ENCODE data around the gene SOX18.

Gene SOX18

GRCh38 chr20:64049060-64049877 is at the start of gene SOX18:
TSS of gene SOX18 (minus strand) at chr20:64049639. CDS start at chr20:64049516, 123 bp downstream.
- Histone ChIP-seq H3K9ac (ENCODE audit: low read length in 5 of 5) (peak within 1 kb of the TSS in 3 of 5 donors; percentile 1 to 69 (median 43)), H3K9me3 (ENCODE audit: control insufficient read depth in 5 of 5, low read length in 5 of 5) (no peaks in the 10 kb centered on the region), H3K4me3 (ENCODE audit: low read depth in 1 of 5, low read length in 5 of 5) (peak within 1 kb of the TSS in 3 of 5 donors; percentile 58 to 76 (median 67)), H3K36me3 (ENCODE audit: control insufficient read depth in 5 of 5, insufficient read depth in 5 of 5, low read length in 5 of 5) (peaks cover 0 to 6% (median 3%) of the 10 kb centered on the region in 5 donors), H3K27ac (ENCODE audit: low read depth, low read length) (peak within 1 kb of the TSS; percentile 82), H3K4me1 (ENCODE audit: control insufficient read depth in 5 of 5, insufficient read depth in 5 of 5, low read length in 5 of 5) (peaks cover 0 to 64% (median 15%) of the 10 kb centered on the region in 5 donors), H3K27me3 (ENCODE audit: control insufficient read depth in 5 of 5, insufficient read depth in 4 of 5, low read length in 5 of 5) (peaks cover 43 to 64% (median 55%) of the 10 kb centered on the region in 5 donors)

- Histone ChIP-seq H3K4me3 (ENCODE audit: low read depth in 1 of 5, low read length in 5 of 5) (no peak overlapping the region), H3K27me3 (ENCODE audit: control insufficient read depth in 5 of 5, insufficient read depth in 4 of 5, low read length in 5 of 5) (peaks cover 5 to 29% (median 22%) of the 10 kb centered on the region in 5 donors), H3K27ac (ENCODE audit: low read depth, low read length) (no peak overlapping the region), H3K9me3 (ENCODE audit: control insufficient read depth in 5 of 5, low read length in 5 of 5) (no peaks in the 10 kb centered on the region), H3K9ac (ENCODE audit: low read length in 5 of 5) (no peak overlapping the region), H3K4me1 (ENCODE audit: control insufficient read depth in 5 of 5, insufficient read depth in 5 of 5, low read length in 5 of 5) (peaks cover 0 to 11% (median 7%) of the 10 kb centered on the region in 5 donors), H3K36me3 (ENCODE audit: control insufficient read depth in 5 of 5, insufficient read depth in 5 of 5, low read length in 5 of 5) (peaks cover 0 to 17% (median 11%) of the 10 kb centered on the region in 5 donors)
Measured at GRCh38 chr20:64098471-64099013, 49.1 kb upstream of the SOX18 start.

GRCh38 chr20:64096535-64096934 is 47.1 kb upstream of the SOX18 start:
- H3K36me3 ChIP-seq (ENCODE audit: control insufficient read depth in 5 of 5, insufficient read depth in 5 of 5, low read length in 5 of 5), result peaks cover 0 to 17% (median 11%) of the 10 kb centered on the region in 5 donors
- H3K27me3 ChIP-seq (ENCODE audit: control insufficient read depth in 5 of 5, insufficient read depth in 4 of 5, low read length in 5 of 5), result peaks cover 1 to 27% (median 14%) of the 10 kb centered on the region in 5 donors
- no peaks in the 10 kb centered on the region for H3K9me3 ChIP-seq (ENCODE audit: control insufficient read depth in 5 of 5, low read length in 5 of 5)
- H3K4me1 ChIP-seq (ENCODE audit: control insufficient read depth in 5 of 5, insufficient read depth in 5 of 5, low read length in 5 of 5), result peaks cover 0 to under 1% (median 0%) of the 10 kb centered on the region in 5 donors
- no peak overlapping the region for H3K4me3 ChIP-seq (ENCODE audit: low read depth in 1 of 5, low read length in 5 of 5)
- H3K9ac ChIP-seq (ENCODE audit: low read length in 5 of 5), result no peak overlapping the region
- H3K27ac ChIP-seq (ENCODE audit: low read depth, low read length), result no peak overlapping the region

GRCh38 chr20:64095927-64096326 is 46.5 kb upstream of the SOX18 start:
- Histone ChIP-seq H3K9ac (ENCODE audit: low read length in 5 of 5) (no peak overlapping the region), H3K9me3 (ENCODE audit: control insufficient read depth in 5 of 5, low read length in 5 of 5) (no peaks in the 10 kb centered on the region), H3K27me3 (ENCODE audit: control insufficient read depth in 5 of 5, insufficient read depth in 4 of 5, low read length in 5 of 5) (peaks cover 0 to 21% (median 10%) of the 10 kb centered on the region in 5 donors), H3K4me3 (ENCODE audit: low read depth in 1 of 5, low read length in 5 of 5) (no peak overlapping the region), H3K27ac (ENCODE audit: low read depth, low read length) (no peak overlapping the region), H3K36me3 (ENCODE audit: control insufficient read depth in 5 of 5, insufficient read depth in 5 of 5, low read length in 5 of 5) (peaks cover 0 to 17% (median 11%) of the 10 kb centered on the region in 5 donors), H3K4me1 (ENCODE audit: control insufficient read depth in 5 of 5, insufficient read depth in 5 of 5, low read length in 5 of 5) (no peaks in the 10 kb centered on the region)

- no peaks in the 10 kb centered on the region for H3K9me3 ChIP-seq (ENCODE audit: control insufficient read depth in 5 of 5, low read length in 5 of 5)
Measured at GRCh38 chr20:64095455-64095854, 46.0 kb upstream of the SOX18 start.

GRCh38 chr20:64093013-64093503 is 43.6 kb upstream of the SOX18 start:
- Histone ChIP-seq H3K36me3 (ENCODE audit: control insufficient read depth in 5 of 5, insufficient read depth in 5 of 5, low read length in 5 of 5) (peaks cover 0 to 6% (median 2%) of the 10 kb centered on the region in 5 donors), H3K9me3 (ENCODE audit: control insufficient read depth in 5 of 5, low read length in 5 of 5) (no peaks in the 10 kb centered on the region), H3K9ac (ENCODE audit: low read length in 5 of 5) (no peak overlapping the region), H3K27me3 (ENCODE audit: control insufficient read depth in 5 of 5, insufficient read depth in 4 of 5, low read length in 5 of 5) (peaks cover 0 to 23% (median 14%) of the 10 kb centered on the region in 5 donors), H3K27ac (ENCODE audit: low read depth, low read length) (no peak overlapping the region), H3K4me1 (ENCODE audit: control insufficient read depth in 5 of 5, insufficient read depth in 5 of 5, low read length in 5 of 5) (no peaks in the 10 kb centered on the region), H3K4me3 (ENCODE audit: low read depth in 1 of 5, low read length in 5 of 5) (no peak overlapping the region)

More at GRCh38 chr20:64095455-64095854, 46.0 kb upstream of the SOX18 start:
- Histone ChIP-seq H3K4me1 (ENCODE audit: control insufficient read depth in 5 of 5, insufficient read depth in 5 of 5, low read length in 5 of 5) (no peaks in the 10 kb centered on the region), H3K9ac (ENCODE audit: low read length in 5 of 5) (no peak overlapping the region), H3K4me3 (ENCODE audit: low read depth in 1 of 5, low read length in 5 of 5) (no peak overlapping the region), H3K36me3 (ENCODE audit: control insufficient read depth in 5 of 5, insufficient read depth in 5 of 5, low read length in 5 of 5) (peaks cover 0 to 17% (median 11%) of the 10 kb centered on the region in 5 donors), H3K27me3 (ENCODE audit: control insufficient read depth in 5 of 5, insufficient read depth in 4 of 5, low read length in 5 of 5) (peaks cover 0 to 17% (median 7%) of the 10 kb centered on the region in 5 donors), H3K27ac (ENCODE audit: low read depth, low read length) (no peak overlapping the region)

GRCh38 chr20:64092258-64093012 is 43.0 kb upstream of the SOX18 start:
- H3K27me3 ChIP-seq (ENCODE audit: control insufficient read depth in 5 of 5, insufficient read depth in 4 of 5, low read length in 5 of 5), result peaks cover 4 to 28% (median 19%) of the 10 kb centered on the region in 5 donors
- no peak overlapping the region for H3K27ac ChIP-seq (ENCODE audit: low read depth, low read length)
- H3K9ac ChIP-seq (ENCODE audit: low read length in 5 of 5), result no peak overlapping the region
- no peaks in the 10 kb centered on the region for H3K4me1 ChIP-seq (ENCODE audit: control insufficient read depth in 5 of 5, insufficient read depth in 5 of 5, low read length in 5 of 5)
- H3K36me3 ChIP-seq (ENCODE audit: control insufficient read depth in 5 of 5, insufficient read depth in 5 of 5, low read length in 5 of 5), result peaks cover 0 to 3% (median 0%) of the 10 kb centered on the region in 5 donors
- no peak overlapping the region for H3K4me3 ChIP-seq (ENCODE audit: low read depth in 1 of 5, low read length in 5 of 5)
- no peaks in the 10 kb centered on the region for H3K9me3 ChIP-seq (ENCODE audit: control insufficient read depth in 5 of 5, low read length in 5 of 5)

- peaks cover 0 to 3% (median 0%) of the 10 kb centered on the region in 5 donors for H3K36me3 ChIP-seq (ENCODE audit: control insufficient read depth in 5 of 5, insufficient read depth in 5 of 5, low read length in 5 of 5)
- no peak overlapping the region for H3K4me3 ChIP-seq (ENCODE audit: low read depth in 1 of 5, low read length in 5 of 5)
- no peaks in the 10 kb centered on the region for H3K4me1 ChIP-seq (ENCODE audit: control insufficient read depth in 5 of 5, insufficient read depth in 5 of 5, low read length in 5 of 5)
- H3K9me3 ChIP-seq (ENCODE audit: control insufficient read depth in 5 of 5, low read length in 5 of 5), result no peaks in the 10 kb centered on the region
- H3K9ac ChIP-seq (ENCODE audit: low read length in 5 of 5), result no peak overlapping the region
- H3K27me3 ChIP-seq (ENCODE audit: control insufficient read depth in 5 of 5, insufficient read depth in 4 of 5, low read length in 5 of 5), result peaks cover 4 to 28% (median 21%) of the 10 kb centered on the region in 5 donors
- no peak overlapping the region for H3K27ac ChIP-seq (ENCODE audit: low read depth, low read length)
Measured at GRCh38 chr20:64091770-64092169, 42.3 kb upstream of the SOX18 start.

- no peaks in the 10 kb centered on the region for H3K36me3 ChIP-seq (ENCODE audit: control insufficient read depth in 5 of 5, insufficient read depth in 5 of 5, low read length in 5 of 5)
- H3K4me3 ChIP-seq (ENCODE audit: low read depth in 1 of 5, low read length in 5 of 5), result no peak overlapping the region
- H3K27ac ChIP-seq (ENCODE audit: low read depth, low read length), result no peak overlapping the region
- H3K9me3 ChIP-seq (ENCODE audit: control insufficient read depth in 5 of 5, low read length in 5 of 5), result no peaks in the 10 kb centered on the region
- H3K4me1 ChIP-seq (ENCODE audit: control insufficient read depth in 5 of 5, insufficient read depth in 5 of 5, low read length in 5 of 5), result no peaks in the 10 kb centered on the region
- peaks cover 4 to 28% (median 23%) of the 10 kb centered on the region in 5 donors for H3K27me3 ChIP-seq (ENCODE audit: control insufficient read depth in 5 of 5, insufficient read depth in 4 of 5, low read length in 5 of 5)
- no peak overlapping the region for H3K9ac ChIP-seq (ENCODE audit: low read length in 5 of 5)
Measured at GRCh38 chr20:64091340-64091739, 41.9 kb upstream of the SOX18 start.
